Keratinocyte (primary cell): ENCODE results near the gene SFMBT2. TPM values are rescaled to one million over a fixed set of nuclear protein-coding genes. Genes with fewer than 3 reads are reported as not detected.

Source experiments
- DNase-seq: peaks from one replicate; pipeline ENCODE4 v3.0.0-alpha.2; 2011; ENCODE audit warnings: low read depth, missing footprints, low spot score
- FAIRE-seq: peaks from 2 replicates; lab custom pipeline; 2011; peaks lifted over from hg19 to GRCh38; lab: Jason Lieb, UNC
- H2AFZ ChIP-seq: 2 replicates; pipeline ENCODE4 v1.6.0; 2012; ENCODE audit warnings: low read length, control low read depth, inconsistent platforms; ENCODE audit not compliant: control insufficient read depth
- H3K27ac ChIP-seq: 2 replicates; pipeline ENCODE4 v1.5.1; 2011; ENCODE audit warnings: low read length; ENCODE audit not compliant: control insufficient read depth, insufficient read depth
- H3K27me3 ChIP-seq: 3 replicates; pipeline ENCODE4 v1.6.0; 2011; ENCODE audit warnings: low read length; ENCODE audit not compliant: control insufficient read depth, insufficient read depth; ENCODE audit errors: extremely low read depth
- H3K36me3 ChIP-seq, 2 experiments: 2 replicates in 1 of 2; 3 replicates in 1 of 2; pipeline ENCODE4 v1.5.1; 2011; ENCODE audit warnings: low read length in 2 of 2, mild to moderate bottlenecking in 1 of 2; ENCODE audit not compliant: control insufficient read depth in 2 of 2, insufficient read depth in 2 of 2; ENCODE audit errors: extremely low read depth in 1 of 2
- H3K4me1 ChIP-seq: 3 replicates; pipeline ENCODE4 v1.5.1; 2011; ENCODE audit warnings: low read length; ENCODE audit not compliant: control insufficient read depth, insufficient read depth; ENCODE audit errors: extremely low read depth
- H3K4me2 ChIP-seq: 3 replicates; pipeline ENCODE4 v1.6.0; 2011; ENCODE audit warnings: low read depth, low read length; ENCODE audit not compliant: control insufficient read depth, insufficient read depth; ENCODE audit errors: extremely low read depth
- H3K4me3 ChIP-seq, 3 experiments: fragments of 200-600 bp in 1 of 3; sonication (generic) in 1 of 3; 2 replicates in 2 of 3; 3 replicates in 1 of 3; pipeline ENCODE4 v1.5.1; 2011 to 2016; ENCODE audit warnings: low read length in 3 of 3, mild to moderate bottlenecking in 3 of 3, control low read depth in 2 of 3, inconsistent platforms in 1 of 3, low read depth in 1 of 3, mixed read lengths in 1 of 3, mixed run types in 1 of 3, moderate library complexity in 1 of 3; ENCODE audit not compliant: control insufficient read depth in 2 of 3, insufficient read depth in 2 of 3; ENCODE audit errors: extremely low read depth in 1 of 3
- H3K79me2 ChIP-seq: 2 replicates; pipeline ENCODE4 v1.6.0; 2012; ENCODE audit warnings: low read length; ENCODE audit not compliant: control insufficient read depth, insufficient read depth
- H3K9ac ChIP-seq: 3 replicates; pipeline ENCODE4 v1.6.0; 2011; ENCODE audit warnings: low read length; ENCODE audit not compliant: control insufficient read depth, insufficient read depth; ENCODE audit errors: extremely low read depth
- H3K9me1 ChIP-seq: 3 replicates; pipeline ENCODE4 v1.6.0; 2011; ENCODE audit warnings: low read length; ENCODE audit not compliant: control insufficient read depth, insufficient read depth; ENCODE audit errors: extremely low read depth
- H3K9me3 ChIP-seq: 2 replicates; pipeline ENCODE4 v1.5.1; 2012; ENCODE audit warnings: low read depth, low read length; ENCODE audit not compliant: control insufficient read depth
- H4K20me1 ChIP-seq: 3 replicates; pipeline ENCODE4 v1.6.0; 2011; ENCODE audit warnings: low read length; ENCODE audit not compliant: control insufficient read depth, insufficient read depth; ENCODE audit errors: extremely low read depth
- CTCF ChIP-seq, 3 experiments: IDR thresholded peaks in 1 of 3; conservative IDR thresholded peaks in 1 of 3; optimal IDR thresholded peaks in 1 of 3; 2 replicates in 2 of 3; 3 replicates in 1 of 3; pipeline versions ENCODE3 to v1.5.1; 2011; ENCODE audit warnings: low read length in 3 of 3, mild to moderate bottlenecking in 3 of 3, moderate library complexity in 2 of 3, control low read depth in 1 of 3, inconsistent platforms in 1 of 3; ENCODE audit not compliant: insufficient read depth in 2 of 3; ENCODE audit errors: extremely low read depth in 1 of 3
- EZH2 ChIP-seq: IDR thresholded peaks from one replicate; pipeline ENCODE4 v1.6.1; 2012; ENCODE audit warnings: inconsistent platforms, mild to moderate bottlenecking, low read length, moderate library complexity
- dilution Hi-C: fragments of 300-500 bp; cut with MboI; formaldehyde crosslinking; loops from one replicate; pipeline ENCODE4 v1.7.0; 2020; ENCODE audit warnings: low sequenced_read_pairs; ENCODE audit not compliant: extremely low pct_ligation_motif_present
- polyA plus RNA-seq, 5 experiments: library from polyadenylated mRNA; depleted of rRNA in 3 of 5; stranded (reverse) in 3 of 5; stranded (forward) in 1 of 5; unstranded in 1 of 5; fragments of >200 nt; gene quantifications; 1 replicate in 1 of 5; 2 replicates in 3 of 5; 3 replicates in 1 of 5; pipeline versions ENCODE4 v1.2.1 to v1.2.3, GENCODE V29; 2011 to 2012; ENCODE audit warnings: missing spikeins in 2 of 5, low read depth in 1 of 5, low replicate concordance in 1 of 5

Gene SFMBT2
- polyA plus RNA-seq, 1 donor (not counting 4 experiments of a cell fraction or from before 2014, with no cell fraction given): 0.71 TPM

- DNase-seq: no peak
- H2AFZ ChIP-seq: no peak overlapping the region
- H3K27ac ChIP-seq: no peak overlapping the region
- peaks cover 3% of the 10 kb centered on the region for H3K4me1 ChIP-seq
- H4K20me1 ChIP-seq: no peaks in the 10 kb centered on the region
- no peaks in the 10 kb centered on the region for H3K9me3 ChIP-seq
- no peak overlapping the region for H3K9ac ChIP-seq
- dilution Hi-C loops: no loop called here
- no peak for TF ChIP-seq EZH2
- no peak for TF ChIP-seq CTCF (optimal IDR thresholded peaks at IDR 0.05 in 1 of 3, IDR thresholded peaks at IDR 0.05 in 1 of 3, conservative IDR thresholded peaks at IDR 0.05 in 1 of 3; ENCODE audit: extremely low read depth in 1 of 3, insufficient read depth in 2 of 3, low read length in 3 of 3)
- no peak for FAIRE-seq
- H3K4me3 ChIP-seq: no peak overlapping the region
- no peaks in the 10 kb centered on the region for H3K36me3 ChIP-seq
- H3K27me3 ChIP-seq: no peaks in the 10 kb centered on the region
- H3K9me1 ChIP-seq: no peaks in the 10 kb centered on the region
- no peaks in the 10 kb centered on the region for H3K79me2 ChIP-seq
- no peak overlapping the region for H3K4me2 ChIP-seq
Observed at GRCh38 chr10:7319632-7320031, 91.2 kb downstream of the SFMBT2 start.

DNA sequence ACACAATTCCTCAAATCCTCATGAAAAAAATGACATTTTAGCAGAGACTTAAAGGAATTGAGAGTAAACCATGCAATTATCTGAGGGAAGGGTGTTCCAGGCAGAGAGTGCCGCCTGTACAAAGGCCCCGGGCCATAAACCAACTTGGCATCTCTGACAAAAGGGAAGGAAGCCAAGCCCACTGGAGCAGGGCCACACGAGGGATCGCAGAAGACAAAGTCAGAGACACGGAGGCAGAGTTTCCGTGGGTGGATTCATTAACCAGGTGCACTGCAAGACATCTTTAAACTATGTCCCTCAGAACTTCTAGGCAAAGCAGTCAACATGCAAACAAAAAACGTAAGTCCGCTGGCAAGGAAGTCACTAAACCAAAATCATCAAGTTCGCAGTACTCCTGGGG is 92.0 kb downstream of the SFMBT2 start:
- peak overlapping the region; percentile 53 for H3K4me2 ChIP-seq

More for the DNA sequence above, 92.0 kb downstream of the SFMBT2 start:
- H2AFZ ChIP-seq: no peak overlapping the region
- no peak for TF ChIP-seq CTCF (optimal IDR thresholded peaks at IDR 0.05 in 1 of 3, IDR thresholded peaks at IDR 0.05 in 1 of 3, conservative IDR thresholded peaks at IDR 0.05 in 1 of 3; ENCODE audit: extremely low read depth in 1 of 3, insufficient read depth in 2 of 3, low read length in 3 of 3)
- H3K36me3 ChIP-seq: no peaks in the 10 kb centered on the region
- no peaks in the 10 kb centered on the region for H3K9me1 ChIP-seq
- peaks cover 3% of the 10 kb centered on the region for H3K4me1 ChIP-seq
- H3K9me3 ChIP-seq: no peaks in the 10 kb centered on the region
- DNase-seq (no peak), FAIRE-seq (no peak)
- H3K27ac ChIP-seq: no peak overlapping the region
- H3K9ac ChIP-seq: no peak overlapping the region
- H3K4me3 ChIP-seq: no peak overlapping the region
- H4K20me1 ChIP-seq: no peaks in the 10 kb centered on the region
- dilution Hi-C loops: no loop called here
- H3K27me3 ChIP-seq: no peaks in the 10 kb centered on the region
- H3K79me2 ChIP-seq: no peaks in the 10 kb centered on the region
